Measurements from ENCODE around the gene CCDC172. TPM values are rescaled to one million over a fixed set of nuclear protein-coding genes. Genes with fewer than 3 reads are reported as not detected.
A peak's percentile ranks its signal among the peaks of the same experiment; 100 is the strongest.

CCDC172 gene, protein sequence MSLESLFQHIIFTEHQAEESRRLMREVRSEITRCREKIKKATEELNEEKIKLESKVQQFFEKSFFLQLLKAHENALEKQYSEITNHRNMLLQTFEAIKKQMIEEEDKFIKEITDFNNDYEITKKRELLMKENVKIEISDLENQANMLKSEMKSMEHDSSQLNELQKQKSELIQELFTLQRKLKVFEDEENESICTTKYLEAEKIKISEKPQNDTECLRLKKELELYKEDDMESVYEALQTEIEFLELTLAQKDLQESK
- polyA plus RNA-seq (2013): not detected

DNA sequence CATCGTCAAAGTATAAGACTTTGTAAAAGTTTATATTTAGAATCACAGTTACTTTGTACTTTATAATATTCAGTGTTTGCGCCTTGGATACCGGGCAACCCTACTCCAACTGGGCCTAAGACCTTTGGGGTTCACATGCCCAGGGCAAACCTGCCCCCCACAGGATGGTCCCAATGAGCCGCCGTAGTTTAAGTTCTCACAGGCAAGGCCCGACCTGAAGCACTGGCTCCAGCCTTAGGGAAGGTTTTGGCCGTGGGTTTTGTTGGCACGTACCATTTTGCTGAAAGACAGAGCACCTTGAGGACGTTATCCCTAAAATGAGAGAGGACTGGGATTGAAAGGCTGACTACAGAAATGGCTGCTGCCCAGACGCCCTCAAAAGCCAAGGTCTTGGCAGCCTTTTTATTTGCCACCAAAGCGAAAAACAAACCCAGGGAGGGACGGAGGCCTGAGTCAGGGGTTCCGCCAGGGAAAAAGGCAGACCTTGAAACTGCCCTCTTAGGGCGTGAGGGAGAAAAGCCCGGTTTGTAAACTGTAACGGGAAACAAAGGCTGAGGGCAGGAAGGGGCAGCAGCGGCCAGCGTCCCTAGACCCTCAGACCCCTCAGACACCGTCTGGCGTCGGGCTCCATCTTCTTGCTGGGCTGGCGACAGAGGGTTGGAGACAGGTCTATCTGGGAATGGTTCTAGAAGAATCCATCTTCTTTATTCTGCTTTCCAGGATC is at the start of gene CCDC172:
Gene CCDC172, plus strand, starts transcription at position 222 of the 724 bp plus-strand sequence. CDS start 564 bp downstream, outside the sequence.
- DNase-seq: no peak

DNA sequence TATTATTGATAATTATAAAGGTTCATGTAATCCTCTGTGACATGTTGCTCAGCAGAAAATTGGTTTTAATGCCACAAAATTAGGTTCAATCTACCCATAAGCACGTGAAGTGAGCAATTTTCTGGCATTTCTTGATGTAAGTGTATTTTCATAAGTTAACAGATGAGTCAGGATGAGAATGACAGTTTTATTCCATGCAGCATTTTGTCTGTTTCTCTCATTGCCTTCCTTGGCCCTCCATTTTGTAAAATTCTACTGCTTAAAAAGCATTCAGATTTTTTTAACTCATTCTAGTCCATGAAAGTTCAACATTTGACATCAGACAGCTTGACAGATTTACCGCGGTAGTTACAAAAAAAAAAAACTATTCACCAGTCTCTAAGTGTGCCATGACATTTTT is 47.3 kb upstream of the CCDC172 start:
- no peak overlapping the region for H3K27ac ChIP-seq (ENCODE audit: insufficient read depth in 1 of 2, low read depth in 1 of 2, low read length in 2 of 2, poor library complexity in 1 of 2, severe bottlenecking in 2 of 2)
- CTCF ChIA-PET: interaction anchor here (1.0 kb wide), 1 partner anchor 477 kb away, joined by 3 read pairs; no protein-coding TSS in a partner anchor
- WGBS (ENCODE audit: insufficient coverage): 80% methylated on average over 3 of the region's 3 CpGs
- no peak for DNase-seq
- peaks cover 0 to 26% (median 20%) of the 10 kb centered on the region in 4 experiments for H3K4me1 ChIP-seq (ENCODE audit: control extremely low read depth in 1 of 4, control insufficient read depth in 4 of 4, insufficient read depth in 4 of 4, low read length in 3 of 4)
- POLR2A ChIA-PET: no interaction called here
- peaks cover 7 to 70% (median 20%) of the 10 kb centered on the region in 5 experiments for H3K27me3 ChIP-seq (replicated peaks in 2 of 5; ENCODE audit: control insufficient read depth in 4 of 5, insufficient read depth in 5 of 5, low read length in 4 of 5)
- no peaks in the 10 kb centered on the region for H3K9me3 ChIP-seq (ENCODE audit: control extremely low read depth in 1 of 5, control insufficient read depth in 4 of 5, insufficient read depth in 2 of 5, low read depth in 1 of 5, low read length in 4 of 5)
- no peaks in the 10 kb centered on the region for H3K36me3 ChIP-seq (ENCODE audit: control insufficient read depth in 4 of 4, insufficient read depth in 4 of 4, low read length in 3 of 4)
- H3K4me3 ChIP-seq (ENCODE audit: control insufficient read depth in 1 of 7, extremely low read depth in 1 of 7, insufficient read depth in 4 of 7, low read depth in 2 of 7, low read length in 6 of 7): no peak overlapping the region

More for the DNA sequence above, at the start of gene CCDC172:
- H3K27ac ChIP-seq (ENCODE audit: insufficient read depth in 1 of 2, low read depth in 1 of 2, low read length in 2 of 2, poor library complexity in 1 of 2, severe bottlenecking in 2 of 2): no peak within 1 kb of the TSS
- H3K4me1 ChIP-seq (ENCODE audit: control extremely low read depth in 1 of 4, control insufficient read depth in 4 of 4, insufficient read depth in 4 of 4, low read length in 3 of 4): no peaks in the 10 kb centered on the region
- no peaks in the 10 kb centered on the region for H3K36me3 ChIP-seq (ENCODE audit: control insufficient read depth in 4 of 4, insufficient read depth in 4 of 4, low read length in 3 of 4)
- CTCF ChIA-PET: interaction anchor here (0.7 kb wide), 1 partner anchor 10 kb away, joined by 3 read pairs; no protein-coding TSS in a partner anchor
- no peak within 1 kb of the TSS for H3K4me3 ChIP-seq (ENCODE audit: control insufficient read depth in 1 of 7, extremely low read depth in 1 of 7, insufficient read depth in 4 of 7, low read depth in 2 of 7, low read length in 6 of 7)
- POLR2A ChIA-PET: no interaction called here
- H3K9me3 ChIP-seq (ENCODE audit: control extremely low read depth in 1 of 5, control insufficient read depth in 4 of 5, insufficient read depth in 2 of 5, low read depth in 1 of 5, low read length in 4 of 5): no peaks in the 10 kb centered on the region
- peaks cover 7 to 25% (median 8%) of the 10 kb centered on the region in 5 experiments for H3K27me3 ChIP-seq (replicated peaks in 2 of 5; ENCODE audit: control insufficient read depth in 4 of 5, insufficient read depth in 5 of 5, low read length in 4 of 5)
- WGBS (ENCODE audit: insufficient coverage): 81% methylated on average over 17 of the region's 22 CpGs

DNA sequence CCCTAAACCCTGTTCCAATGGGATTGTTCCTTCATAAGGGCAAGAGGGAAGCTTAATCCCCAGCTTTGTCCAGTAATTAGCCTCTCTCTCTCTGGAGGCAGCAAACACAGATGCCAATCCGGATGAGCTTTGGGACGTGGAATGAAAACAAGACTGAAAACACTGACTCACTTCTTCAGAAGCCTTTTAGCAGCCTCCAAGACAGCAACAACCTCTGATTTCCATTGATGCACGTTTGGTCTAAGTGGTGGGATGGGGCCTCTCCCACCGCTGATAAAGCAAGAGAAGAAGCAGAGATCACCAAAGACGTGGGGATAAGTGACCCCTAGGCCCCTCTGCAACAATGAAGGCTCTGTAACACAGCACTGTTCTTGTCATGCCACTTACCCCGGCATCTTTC is 45.4 kb upstream of the CCDC172 start:
- CTCF ChIA-PET: no interaction called here
- no peak overlapping the region for H3K4me3 ChIP-seq (ENCODE audit: control insufficient read depth in 1 of 7, extremely low read depth in 1 of 7, insufficient read depth in 4 of 7, low read depth in 2 of 7, low read length in 6 of 7)
- peaks cover 0 to 7% (median 3%) of the 10 kb centered on the region in 4 experiments for H3K4me1 ChIP-seq (ENCODE audit: control extremely low read depth in 1 of 4, control insufficient read depth in 4 of 4, insufficient read depth in 4 of 4, low read length in 3 of 4)
- WGBS (ENCODE audit: insufficient coverage): 88% methylated on average over 5 of the region's 6 CpGs
- H3K9me3 ChIP-seq (ENCODE audit: control extremely low read depth in 1 of 5, control insufficient read depth in 4 of 5, insufficient read depth in 2 of 5, low read depth in 1 of 5, low read length in 4 of 5): no peaks in the 10 kb centered on the region
- no peaks in the 10 kb centered on the region for H3K36me3 ChIP-seq (ENCODE audit: control insufficient read depth in 4 of 4, insufficient read depth in 4 of 4, low read length in 3 of 4)
- H3K27ac ChIP-seq (ENCODE audit: insufficient read depth in 1 of 2, low read depth in 1 of 2, low read length in 2 of 2, poor library complexity in 1 of 2, severe bottlenecking in 2 of 2): no peak overlapping the region
- POLR2A ChIA-PET: no interaction called here
- H3K27me3 ChIP-seq (replicated peaks in 2 of 5; ENCODE audit: control insufficient read depth in 4 of 5, insufficient read depth in 5 of 5, low read length in 4 of 5): peaks cover 7 to 63% (median 23%) of the 10 kb centered on the region in 5 experiments
- no peak for DNase-seq

DNA sequence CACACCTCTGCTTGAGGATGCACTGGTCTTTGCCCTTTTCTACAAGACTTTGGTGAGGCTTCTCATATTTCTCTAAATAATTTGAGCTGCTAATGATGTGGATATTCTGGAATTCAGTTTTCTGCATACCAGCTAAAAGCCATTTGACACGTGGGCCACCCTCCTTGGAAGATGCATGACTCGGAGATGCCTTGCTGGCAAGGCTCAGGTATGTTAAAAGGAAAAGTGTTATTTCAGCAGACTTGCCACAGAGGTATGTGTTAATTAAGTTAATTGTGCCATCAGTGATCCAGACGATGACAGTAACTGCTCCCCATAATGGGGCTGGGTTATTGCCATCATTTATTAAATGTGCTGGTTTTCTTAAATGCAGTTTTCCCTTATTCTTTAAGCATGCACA is 42.5 kb upstream of the CCDC172 start:
- H3K4me1 ChIP-seq (ENCODE audit: control extremely low read depth in 1 of 4, control insufficient read depth in 4 of 4, insufficient read depth in 4 of 4, low read length in 3 of 4): no peaks in the 10 kb centered on the region
- POLR2A ChIA-PET: no interaction called here
- H3K36me3 ChIP-seq (ENCODE audit: control insufficient read depth in 4 of 4, insufficient read depth in 4 of 4, low read length in 3 of 4): no peaks in the 10 kb centered on the region
- CTCF ChIA-PET: no interaction called here
- no peak for DNase-seq
- WGBS (ENCODE audit: insufficient coverage): 100% methylated on average over 2 of the region's 3 CpGs
- no peak overlapping the region for H3K27ac ChIP-seq (ENCODE audit: insufficient read depth in 1 of 2, low read depth in 1 of 2, low read length in 2 of 2, poor library complexity in 1 of 2, severe bottlenecking in 2 of 2)
- no peak overlapping the region for H3K4me3 ChIP-seq (ENCODE audit: control insufficient read depth in 1 of 7, extremely low read depth in 1 of 7, insufficient read depth in 4 of 7, low read depth in 2 of 7, low read length in 6 of 7)
- H3K27me3 ChIP-seq (replicated peaks in 2 of 5; ENCODE audit: control insufficient read depth in 4 of 5, insufficient read depth in 5 of 5, low read length in 4 of 5): peaks cover 2 to 58% (median 17%) of the 10 kb centered on the region in 5 experiments
- no peaks in the 10 kb centered on the region for H3K9me3 ChIP-seq (ENCODE audit: control extremely low read depth in 1 of 5, control insufficient read depth in 4 of 5, insufficient read depth in 2 of 5, low read depth in 1 of 5, low read length in 4 of 5)

DNA sequence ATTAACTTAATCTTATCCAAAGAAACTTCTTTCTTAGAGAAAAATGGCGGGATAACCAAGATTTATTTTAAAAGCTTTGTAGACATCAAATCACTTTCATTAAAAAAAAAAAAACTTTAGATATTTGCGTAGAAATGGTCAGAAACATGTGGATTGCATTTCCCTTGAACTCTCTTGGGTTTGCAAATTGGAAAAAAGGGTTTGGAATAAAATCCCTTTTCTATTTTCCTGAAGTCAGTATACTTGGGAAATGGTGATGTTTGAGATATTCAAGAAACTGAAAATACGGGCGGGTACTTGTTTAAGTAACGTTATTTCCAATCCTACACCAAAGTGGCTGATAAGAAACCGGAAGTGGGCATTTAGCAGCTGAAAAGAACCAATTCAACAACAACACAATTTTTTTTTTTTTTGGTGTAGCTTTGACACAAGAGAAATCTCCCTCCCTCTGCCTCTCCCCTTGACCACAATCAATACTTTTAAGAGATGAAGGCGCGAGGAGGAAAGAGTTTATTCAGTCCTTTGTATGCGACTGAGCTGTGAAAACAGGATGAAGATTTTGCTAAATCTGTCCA is 37.5 kb upstream of the CCDC172 start:
- CTCF ChIA-PET: interaction anchor here (1.1 to 4.5 kb wide), 7 partner anchors 66 to 581 kb away, joined by 3 to 30 read pairs (median 6); no protein-coding TSS in a partner anchor
- DNase-seq: peak in 1 of 3 donors; percentile 20
- H3K4me3 ChIP-seq (ENCODE audit: control insufficient read depth in 1 of 7, extremely low read depth in 1 of 7, insufficient read depth in 4 of 7, low read depth in 2 of 7, low read length in 6 of 7): no peak overlapping the region
- no peaks in the 10 kb centered on the region for H3K36me3 ChIP-seq (ENCODE audit: control insufficient read depth in 4 of 4, insufficient read depth in 4 of 4, low read length in 3 of 4)
- WGBS (ENCODE audit: insufficient coverage): no CpG with 5 or more reads among the region's 9 CpGs
- H3K27ac ChIP-seq (ENCODE audit: insufficient read depth in 1 of 2, low read depth in 1 of 2, low read length in 2 of 2, poor library complexity in 1 of 2, severe bottlenecking in 2 of 2): no peak overlapping the region
- POLR2A ChIA-PET: interaction anchor here (0.6 kb wide), 1 partner anchor 931 kb away, joined by 6 read pairs; no protein-coding TSS in a partner anchor
- peaks cover 2 to 51% (median 25%) of the 10 kb centered on the region in 5 experiments for H3K27me3 ChIP-seq (replicated peaks in 2 of 5; ENCODE audit: control insufficient read depth in 4 of 5, insufficient read depth in 5 of 5, low read length in 4 of 5)
- H3K4me1 ChIP-seq (ENCODE audit: control extremely low read depth in 1 of 4, control insufficient read depth in 4 of 4, insufficient read depth in 4 of 4, low read length in 3 of 4): no peaks in the 10 kb centered on the region
- H3K9me3 ChIP-seq (ENCODE audit: control extremely low read depth in 1 of 5, control insufficient read depth in 4 of 5, insufficient read depth in 2 of 5, low read depth in 1 of 5, low read length in 4 of 5): no peaks in the 10 kb centered on the region

DNA sequence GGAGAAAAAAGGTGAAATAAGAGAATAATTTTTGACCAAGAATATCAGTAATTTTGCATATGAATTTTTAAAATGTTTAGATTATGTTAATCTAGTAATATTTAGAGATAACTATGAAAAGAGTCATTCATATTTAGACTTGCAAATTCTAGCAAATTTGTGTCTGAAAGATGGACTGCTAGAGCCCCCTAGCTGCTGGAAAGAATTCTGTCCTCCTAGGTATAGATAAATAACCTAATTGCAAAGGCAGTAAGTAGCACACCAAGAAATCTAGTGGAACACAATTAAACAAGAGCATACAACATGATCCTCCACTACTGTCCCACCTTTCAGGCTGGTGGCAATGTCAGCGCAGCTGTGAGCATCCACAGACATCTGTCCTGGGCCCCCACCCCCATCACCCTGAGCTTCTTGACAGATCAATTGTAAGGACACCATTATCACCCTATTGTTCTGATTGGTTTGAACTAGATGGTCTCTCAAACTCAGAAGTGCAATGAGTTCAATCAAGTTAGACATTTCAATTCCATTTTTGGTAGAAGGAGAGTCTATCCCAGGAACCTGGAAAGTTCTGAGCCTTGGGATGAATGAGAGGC is 36.2 kb upstream of the CCDC172 start:
- H3K27ac ChIP-seq (ENCODE audit: insufficient read depth in 1 of 2, low read depth in 1 of 2, low read length in 2 of 2, poor library complexity in 1 of 2, severe bottlenecking in 2 of 2): no peak overlapping the region
- H3K4me3 ChIP-seq (ENCODE audit: control insufficient read depth in 1 of 7, extremely low read depth in 1 of 7, insufficient read depth in 4 of 7, low read depth in 2 of 7, low read length in 6 of 7): no peak overlapping the region
- no peaks in the 10 kb centered on the region for H3K36me3 ChIP-seq (ENCODE audit: control insufficient read depth in 4 of 4, insufficient read depth in 4 of 4, low read length in 3 of 4)
- H3K4me1 ChIP-seq (ENCODE audit: control extremely low read depth in 1 of 4, control insufficient read depth in 4 of 4, insufficient read depth in 4 of 4, low read length in 3 of 4): no peaks in the 10 kb centered on the region
- H3K27me3 ChIP-seq (replicated peaks in 2 of 5; ENCODE audit: control insufficient read depth in 4 of 5, insufficient read depth in 5 of 5, low read length in 4 of 5): peaks cover 4 to 45% (median 25%) of the 10 kb centered on the region in 5 experiments
- ChIA-PET CTCF (interaction anchor here (0.7 to 4.5 kb wide), 20 partner anchors 8 to 934 kb away, joined by 3 to 30 read pairs (median 4); partner anchors contain the start of gene GFRA1), POLR2A (interaction anchor here (1.0 kb wide), 1 partner anchor 12 kb away, joined by 3 read pairs; no protein-coding TSS in a partner anchor)
- 33% methylated on average over 1 of the region's 1 CpG for WGBS (ENCODE audit: insufficient coverage)
- H3K9me3 ChIP-seq (ENCODE audit: control extremely low read depth in 1 of 5, control insufficient read depth in 4 of 5, insufficient read depth in 2 of 5, low read depth in 1 of 5, low read length in 4 of 5): no peaks in the 10 kb centered on the region
- DNase-seq: peak; percentile 56 to 81 (median 72)
